Spleen (tissue), 7 donors: ENCODE data around the gene P2RX1.

Experiments
- POLR2A ChIP-seq, 3 donors: fragments of 450-650 bp; IDR thresholded peaks; one replicate each; pipeline ENCODE4 v1.5.1; 2017; ENCODE audit warnings: antibody characterized with exemption in 3 of 3, mild to moderate bottlenecking in 1 of 3
- POLR2AphosphoS5 ChIP-seq, 3 donors: sonication (generic); formaldehyde crosslinking; IDR thresholded peaks; one replicate each; pipeline ENCODE4 v1.5.1; 2017; ENCODE audit warnings: antibody characterized with exemption in 3 of 3
- TF ChIP-seq, protein P1 (sequence below), 11 experiments: fragments of 200-600 bp in 7 of 11; fragments of 450-650 bp in 4 of 11; sonication (generic) in 4 of 11; IDR thresholded peaks in 8 of 11; conservative IDR thresholded peaks in 3 of 11; 1 replicate in 7 of 11; 2 replicates in 4 of 11; pipeline versions ENCODE4 v1.4.0 to v1.8.0; 2016 to 2021; ENCODE audit warnings: antibody characterized with exemption in 11 of 11, inconsistent platforms in 4 of 11, mild to moderate bottlenecking in 1 of 11
- donor health status: DM: no; HTN: no; CAD: no; lungs with moderate emphysema.
- donor health status: DM: no; HTN: no; CAD: no.
- donor health status: DM: no; HTN: no; CAD: no.

DNA sequence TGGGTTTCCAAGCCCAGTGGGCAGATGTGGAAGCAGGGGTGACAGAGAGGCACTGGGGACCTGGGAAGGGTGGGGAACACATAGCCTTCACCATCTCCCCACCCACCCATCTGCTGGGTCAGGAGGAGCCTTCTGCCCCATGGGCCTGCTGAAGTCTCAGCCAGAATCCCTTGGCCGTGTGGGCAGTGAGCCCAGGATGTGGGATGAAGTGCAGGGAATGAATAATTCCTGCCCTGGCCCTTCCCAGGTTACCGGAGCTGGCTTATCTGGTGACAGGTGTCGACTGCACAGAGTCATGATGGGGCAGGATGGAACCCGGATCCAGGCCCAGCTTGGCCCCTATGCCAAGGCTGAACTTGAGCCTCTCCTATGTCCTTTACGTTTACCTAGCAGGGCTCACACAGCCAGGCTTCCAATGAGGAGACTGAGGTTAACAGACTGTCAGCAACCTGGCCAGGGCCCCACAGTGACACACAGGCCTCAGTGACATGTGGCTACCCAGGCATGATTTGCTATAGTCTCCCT lies 30.5 kb upstream of the P2RX1 start:
- TF ChIP-seq, protein P1, sequence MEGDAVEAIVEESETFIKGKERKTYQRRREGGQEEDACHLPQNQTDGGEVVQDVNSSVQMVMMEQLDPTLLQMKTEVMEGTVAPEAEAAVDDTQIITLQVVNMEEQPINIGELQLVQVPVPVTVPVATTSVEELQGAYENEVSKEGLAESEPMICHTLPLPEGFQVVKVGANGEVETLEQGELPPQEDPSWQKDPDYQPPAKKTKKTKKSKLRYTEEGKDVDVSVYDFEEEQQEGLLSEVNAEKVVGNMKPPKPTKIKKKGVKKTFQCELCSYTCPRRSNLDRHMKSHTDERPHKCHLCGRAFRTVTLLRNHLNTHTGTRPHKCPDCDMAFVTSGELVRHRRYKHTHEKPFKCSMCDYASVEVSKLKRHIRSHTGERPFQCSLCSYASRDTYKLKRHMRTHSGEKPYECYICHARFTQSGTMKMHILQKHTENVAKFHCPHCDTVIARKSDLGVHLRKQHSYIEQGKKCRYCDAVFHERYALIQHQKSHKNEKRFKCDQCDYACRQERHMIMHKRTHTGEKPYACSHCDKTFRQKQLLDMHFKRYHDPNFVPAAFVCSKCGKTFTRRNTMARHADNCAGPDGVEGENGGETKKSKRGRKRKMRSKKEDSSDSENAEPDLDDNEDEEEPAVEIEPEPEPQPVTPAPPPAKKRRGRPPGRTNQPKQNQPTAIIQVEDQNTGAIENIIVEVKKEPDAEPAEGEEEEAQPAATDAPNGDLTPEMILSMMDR (IDR thresholded peaks at IDR 0.05 in 8 of 11, conservative IDR thresholded peaks at IDR 0.05 in 3 of 11) = no peak
- TF ChIP-seq POLR2AphosphoS5 (IDR thresholded peaks at IDR 0.05) (no peak), POLR2A (IDR thresholded peaks at IDR 0.05) (no peak)
